Stomach (tissue), 4 donors: ENCODE results near the gene ENC1.

Source experiments
- POLR2A ChIP-seq, 4 donors: fragments of 450-650 bp; IDR thresholded peaks; one replicate each; pipeline ENCODE4 v1.6.1; 2016; ENCODE audit warnings: antibody characterized with exemption in 4 of 4, control low read depth in 2 of 4, mild to moderate bottlenecking in 1 of 4, moderate library complexity in 1 of 4
- POLR2AphosphoS5 ChIP-seq, 3 donors: sonication (generic); formaldehyde crosslinking; IDR thresholded peaks; one replicate each; pipeline ENCODE4 v1.6.1; 2016; ENCODE audit warnings: antibody characterized with exemption in 3 of 3
- TF ChIP-seq, protein P1 (sequence below), 7 experiments: fragments of 450-650 bp in 4 of 7; fragments of 200-600 bp in 3 of 7; sonication (generic) in 3 of 7; IDR thresholded peaks; one replicate each; pipeline ENCODE4 v1.5.1; 2016 to 2019; ENCODE audit warnings: antibody characterized with exemption in 7 of 7, control low read depth in 2 of 7, mild to moderate bottlenecking in 1 of 7

DNA sequence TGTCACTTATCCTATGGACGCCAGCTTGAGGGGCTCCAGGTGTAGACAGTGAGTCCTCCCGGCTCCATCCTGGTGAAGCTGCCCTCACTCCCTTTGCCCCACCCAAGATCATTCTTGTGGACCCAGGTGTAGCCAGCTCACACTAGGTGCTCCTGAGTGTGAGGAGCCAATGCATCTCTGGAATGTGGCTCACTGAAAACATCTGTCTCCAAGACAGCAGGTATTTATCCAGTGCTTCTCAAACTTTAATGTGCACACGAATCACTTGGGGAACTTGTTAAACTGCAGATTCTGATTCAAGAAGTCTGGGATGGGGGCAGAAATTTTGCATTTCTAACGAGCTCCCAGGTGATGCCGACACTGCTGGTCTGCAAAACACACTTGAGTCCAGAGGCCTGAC lies 13.5 kb upstream of the ENC1 start:
- TF ChIP-seq, protein P1, sequence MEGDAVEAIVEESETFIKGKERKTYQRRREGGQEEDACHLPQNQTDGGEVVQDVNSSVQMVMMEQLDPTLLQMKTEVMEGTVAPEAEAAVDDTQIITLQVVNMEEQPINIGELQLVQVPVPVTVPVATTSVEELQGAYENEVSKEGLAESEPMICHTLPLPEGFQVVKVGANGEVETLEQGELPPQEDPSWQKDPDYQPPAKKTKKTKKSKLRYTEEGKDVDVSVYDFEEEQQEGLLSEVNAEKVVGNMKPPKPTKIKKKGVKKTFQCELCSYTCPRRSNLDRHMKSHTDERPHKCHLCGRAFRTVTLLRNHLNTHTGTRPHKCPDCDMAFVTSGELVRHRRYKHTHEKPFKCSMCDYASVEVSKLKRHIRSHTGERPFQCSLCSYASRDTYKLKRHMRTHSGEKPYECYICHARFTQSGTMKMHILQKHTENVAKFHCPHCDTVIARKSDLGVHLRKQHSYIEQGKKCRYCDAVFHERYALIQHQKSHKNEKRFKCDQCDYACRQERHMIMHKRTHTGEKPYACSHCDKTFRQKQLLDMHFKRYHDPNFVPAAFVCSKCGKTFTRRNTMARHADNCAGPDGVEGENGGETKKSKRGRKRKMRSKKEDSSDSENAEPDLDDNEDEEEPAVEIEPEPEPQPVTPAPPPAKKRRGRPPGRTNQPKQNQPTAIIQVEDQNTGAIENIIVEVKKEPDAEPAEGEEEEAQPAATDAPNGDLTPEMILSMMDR (IDR thresholded peaks at IDR 0.05), result no peak
- TF ChIP-seq POLR2A (IDR thresholded peaks at IDR 0.05) (no peak), POLR2AphosphoS5 (IDR thresholded peaks at IDR 0.05) (no peak)
